ENCODE measurements around the gene LRRIQ4.

Gene LRRIQ4

DNA sequence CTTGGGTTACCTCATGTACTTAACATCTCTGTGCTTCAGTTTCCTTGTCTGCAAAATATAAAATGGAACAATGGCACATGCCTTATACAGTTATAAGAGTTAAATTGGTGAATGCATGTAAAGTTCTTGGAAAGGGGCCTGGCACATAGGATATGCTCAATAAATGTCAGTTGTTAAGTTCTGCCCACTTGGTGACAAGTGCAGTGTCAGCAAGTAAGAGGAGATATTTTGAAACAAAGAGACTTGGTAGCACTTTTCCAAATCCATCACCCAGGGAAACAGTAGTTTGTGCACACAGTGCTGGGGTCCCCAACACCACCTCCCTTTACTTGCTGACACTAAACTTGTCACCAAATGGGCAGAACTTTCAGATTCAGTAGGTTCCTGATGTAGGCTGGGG, 37.9 kb downstream of the LRRIQ4 start:
- DNase-seq (ENCODE audit: low read depth in 1 of 2, low spot score in 1 of 2), result no peak

- DNase-seq (ENCODE audit: low read depth in 1 of 2, low spot score in 1 of 2), result no peak
Observed at GRCh38 chr3:169855514-169855913, 42.8 kb downstream of the LRRIQ4 start.

DNA sequence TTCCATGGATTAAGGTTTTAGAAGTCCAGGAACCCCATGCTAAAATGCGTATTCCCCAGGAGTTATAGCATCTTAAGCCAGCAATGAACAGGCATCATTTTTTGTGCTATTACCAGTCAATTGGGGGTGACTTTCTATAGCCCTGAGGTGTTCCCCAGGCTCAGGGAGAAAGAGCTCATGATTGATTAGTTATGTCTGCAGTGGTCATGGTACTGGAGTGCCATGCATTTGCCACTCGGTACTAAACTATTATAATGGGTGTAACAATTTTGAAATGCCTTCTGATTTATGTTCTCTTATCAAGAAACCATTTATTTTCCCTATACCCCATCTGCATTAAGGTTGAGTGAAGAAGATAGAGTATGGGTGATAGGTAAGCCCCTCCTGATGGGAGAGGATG, 45.1 kb downstream of the LRRIQ4 start:
- no peak for DNase-seq (ENCODE audit: low read depth in 1 of 2, low spot score in 1 of 2)

DNA sequence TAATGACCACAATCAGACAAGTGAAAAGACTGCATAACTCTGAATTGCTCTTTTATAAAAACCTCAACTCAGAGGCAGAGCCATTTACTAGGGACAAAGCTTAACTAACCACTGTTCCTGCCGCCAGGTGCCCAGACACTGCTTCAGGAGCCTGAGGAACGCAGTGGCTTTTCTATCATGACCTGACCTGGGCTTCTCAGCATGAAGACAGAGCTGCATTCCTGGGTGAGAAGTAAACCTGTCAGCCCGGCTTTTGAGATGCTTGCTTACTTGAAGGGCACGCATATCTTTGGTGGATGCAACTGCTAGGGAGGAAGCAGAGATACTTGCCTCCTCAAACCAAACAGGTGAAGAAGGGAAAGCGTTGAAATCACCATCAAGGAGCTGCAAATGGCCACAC, 49.2 kb downstream of the LRRIQ4 start:
- no peak for DNase-seq (ENCODE audit: low read depth in 1 of 2, low spot score in 1 of 2)

- DNase-seq (ENCODE audit: low read depth in 1 of 2, low spot score in 1 of 2), result peak; percentile 13 to 26
Observed at GRCh38 chr3:169863458-169863899, 50.8 kb downstream of the LRRIQ4 start.

DNA sequence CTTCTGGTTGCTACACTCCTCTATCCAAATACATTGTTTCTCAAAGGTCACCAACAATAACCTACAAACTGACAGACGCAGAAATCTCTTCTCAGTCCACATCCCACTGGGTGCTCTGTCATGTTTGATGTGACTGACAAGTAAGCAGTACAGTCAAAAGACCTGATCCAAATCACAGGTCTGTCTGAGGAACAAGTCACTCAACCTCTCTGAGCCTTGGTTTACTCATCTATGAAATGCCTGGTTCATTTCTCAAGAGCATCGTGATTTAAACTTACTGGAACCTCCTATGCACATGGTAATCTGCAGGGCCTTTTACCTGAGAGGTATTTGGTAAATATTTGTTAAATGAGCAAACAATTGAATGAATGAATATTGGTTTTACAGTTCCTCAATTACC, 51.6 kb downstream of the LRRIQ4 start:
- no peak for DNase-seq (ENCODE audit: low read depth in 1 of 2, low spot score in 1 of 2)

DNA sequence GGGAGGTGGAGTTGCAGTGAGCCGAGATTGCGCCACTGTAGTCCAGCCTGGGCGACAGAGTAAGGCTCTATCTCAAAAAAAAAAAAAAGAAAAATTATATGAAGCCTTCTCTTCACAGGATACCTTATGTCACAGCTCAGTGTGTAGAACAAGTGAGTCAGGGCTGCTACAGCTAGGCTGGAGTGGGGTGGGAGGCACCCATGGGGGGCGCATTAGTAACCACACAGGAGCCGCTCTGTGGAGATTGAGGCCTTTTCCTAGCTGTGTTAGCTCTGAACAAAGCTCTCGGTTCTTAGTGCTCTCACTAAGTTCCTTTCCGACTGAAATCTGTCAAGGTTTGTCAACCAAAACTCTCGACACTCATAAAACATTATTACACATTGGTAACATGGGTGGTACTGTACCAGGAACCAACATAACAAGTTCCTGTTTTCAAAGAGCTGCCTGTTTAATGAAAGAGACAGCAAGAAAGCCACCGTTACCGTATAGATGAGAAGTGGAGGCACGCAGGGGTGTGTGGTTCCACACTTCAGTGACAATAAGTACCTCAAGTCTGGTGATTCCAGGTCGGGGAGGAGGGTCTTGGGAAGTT, 52.6 kb downstream of the LRRIQ4 start:
- DNase-seq (ENCODE audit: low read depth in 1 of 2, low spot score in 1 of 2), result no peak

- no peak for DNase-seq (ENCODE audit: low read depth in 1 of 2, low spot score in 1 of 2)
Observed at GRCh38 chr3:169867584-169868210, 55.0 kb downstream of the LRRIQ4 start.

GRCh38 chr3:169868369-169868768, 55.7 kb downstream of the LRRIQ4 start:
- DNase-seq (ENCODE audit: low read depth in 1 of 2, low spot score in 1 of 2), result no peak

GRCh38 chr3:169869484-169870220, 57.0 kb downstream of the LRRIQ4 start, which contains the start of gene LRRC31:
LRRC31 (minus strand) TSS chr3:169869935; CDS start chr3:169869807, 128 bp downstream.
- no peak for DNase-seq (ENCODE audit: low read depth in 1 of 2, low spot score in 1 of 2)

DNA sequence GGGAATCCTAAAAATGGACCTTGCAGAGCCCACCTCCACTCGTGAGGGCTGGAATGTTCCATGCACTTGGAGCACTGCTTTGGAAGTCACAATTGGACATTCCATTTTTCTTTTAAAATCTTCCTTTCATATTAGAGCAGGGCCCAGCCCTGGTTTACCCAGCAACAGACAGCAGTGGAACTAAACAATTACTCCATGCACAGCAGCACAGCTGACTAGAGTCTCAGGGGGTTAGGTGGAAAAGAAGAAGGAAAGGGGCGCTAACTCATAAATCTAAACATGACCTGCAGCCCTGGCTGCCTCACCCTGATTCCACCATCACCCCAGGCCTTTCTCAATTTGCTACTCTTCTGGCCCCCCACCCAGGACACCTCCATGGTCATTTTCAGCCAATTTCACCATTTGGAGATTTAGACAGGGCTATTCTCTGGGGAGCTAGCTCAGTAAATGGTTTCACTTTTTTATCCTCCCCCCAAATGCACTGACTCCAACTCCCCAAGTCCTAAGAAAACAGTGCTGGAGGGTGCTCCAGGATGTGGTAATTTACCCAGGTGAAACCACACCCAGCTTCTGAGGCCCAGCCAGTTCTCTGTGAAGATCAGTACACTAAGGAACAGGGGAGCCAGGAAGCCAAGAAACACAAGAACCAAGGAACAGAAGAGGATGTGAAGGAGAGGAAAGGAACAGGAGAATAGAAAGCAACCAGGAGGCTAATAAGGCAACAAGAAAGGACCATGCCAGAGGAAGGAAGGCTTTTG, 58.6 kb downstream of the LRRIQ4 start:
- no peak for DNase-seq (ENCODE audit: low read depth in 1 of 2, low spot score in 1 of 2)

DNA sequence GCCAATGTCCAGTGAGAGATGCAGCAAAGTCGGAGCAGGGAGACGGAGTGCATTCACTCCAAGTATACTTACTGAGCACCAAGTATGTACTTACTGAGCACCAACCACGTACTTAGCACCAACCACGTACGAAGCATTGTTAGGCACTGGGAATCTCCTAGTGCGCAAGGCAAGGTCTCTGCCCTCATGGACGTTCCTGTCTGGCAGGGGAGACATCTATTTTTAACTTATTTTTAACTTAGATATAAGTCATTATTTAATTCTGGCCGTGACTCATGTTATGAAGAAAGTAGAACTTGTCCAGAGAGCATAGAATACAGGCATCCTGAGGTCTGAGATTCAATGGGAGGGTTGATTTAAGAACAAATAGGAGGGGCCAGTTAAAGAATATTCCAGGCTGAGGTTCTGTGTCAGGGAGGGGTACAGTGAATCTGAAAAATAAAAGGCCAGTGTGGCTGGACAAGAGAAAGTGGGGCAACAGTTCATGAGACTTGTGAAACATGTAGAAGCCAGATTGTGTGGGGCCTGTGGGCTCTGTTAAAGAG, 66.4 kb downstream of the LRRIQ4 start:
- no peak for DNase-seq (ENCODE audit: low read depth in 1 of 2, low spot score in 1 of 2)

DNA sequence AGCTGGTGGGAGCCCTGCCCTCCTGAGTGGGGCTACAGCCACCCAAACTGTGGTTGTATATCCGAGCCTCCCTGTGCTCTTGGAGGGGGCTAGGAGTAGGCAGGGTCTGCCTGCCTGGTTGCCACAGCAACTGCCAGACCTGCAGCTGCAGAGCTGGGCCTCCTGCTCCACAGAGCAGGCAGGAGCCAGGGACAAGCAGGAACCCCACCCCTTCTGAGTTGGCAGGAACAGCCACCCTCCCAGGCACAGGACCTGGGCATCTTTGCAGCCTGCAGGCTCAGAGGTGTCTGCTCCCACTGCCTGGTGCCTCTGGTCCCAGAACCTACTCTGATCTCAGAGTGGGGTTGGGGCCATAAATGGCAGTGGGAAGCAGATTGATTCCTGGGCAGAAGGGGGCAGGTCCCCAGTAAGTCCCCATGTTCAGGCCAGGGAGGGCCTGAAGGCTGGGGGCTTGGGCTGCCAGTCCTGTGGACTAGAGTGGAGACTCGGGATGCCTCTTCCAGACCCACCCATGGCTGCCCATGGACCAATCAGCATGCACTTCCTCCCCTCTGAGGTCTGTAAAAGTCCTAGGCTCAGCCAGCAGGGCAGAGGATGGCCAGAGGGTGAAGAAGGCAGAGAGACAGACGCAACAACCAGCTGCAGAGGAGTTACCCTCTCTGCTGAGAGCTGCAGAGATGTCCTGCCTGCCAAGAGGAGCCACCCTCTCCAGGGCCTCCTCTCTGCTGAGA, 67.3 kb downstream of the LRRIQ4 start:
- DNase-seq (ENCODE audit: low read depth in 1 of 2, low spot score in 1 of 2), result no peak

GRCh38 chr3:169880576-169881250, 68.0 kb downstream of the LRRIQ4 start:
- no peak for DNase-seq (ENCODE audit: low read depth in 1 of 2, low spot score in 1 of 2)

DNA sequence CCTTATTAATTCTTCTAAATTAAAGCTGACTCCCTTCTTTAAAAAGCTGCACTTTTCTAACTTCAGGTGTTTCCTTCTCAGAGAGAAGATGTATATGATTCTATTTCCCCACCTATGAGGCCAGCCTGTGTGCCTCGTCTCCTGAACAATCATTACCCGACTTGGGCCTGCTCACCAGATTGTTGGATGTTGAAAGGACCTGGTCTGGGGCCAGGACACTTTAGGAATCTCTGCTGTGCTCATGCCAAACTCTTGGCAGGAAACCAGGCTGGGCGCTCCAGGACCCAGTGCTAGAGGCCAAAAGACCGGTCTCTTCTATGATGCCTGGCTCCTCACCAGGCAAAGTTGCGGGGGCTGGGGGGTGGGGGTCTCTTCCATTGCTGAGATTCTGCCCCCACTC, 74.0 kb downstream of the LRRIQ4 start:
- no peak for DNase-seq (ENCODE audit: low read depth in 1 of 2, low spot score in 1 of 2)

Measured in activated T-helper 1 cell treated with anti-CD3 and anti-CD28 coated beads, Interleukin-2, amount 50 U/mL, for 16 hours (primary cell).